ENCODE results near the gene ADK.

DNA sequence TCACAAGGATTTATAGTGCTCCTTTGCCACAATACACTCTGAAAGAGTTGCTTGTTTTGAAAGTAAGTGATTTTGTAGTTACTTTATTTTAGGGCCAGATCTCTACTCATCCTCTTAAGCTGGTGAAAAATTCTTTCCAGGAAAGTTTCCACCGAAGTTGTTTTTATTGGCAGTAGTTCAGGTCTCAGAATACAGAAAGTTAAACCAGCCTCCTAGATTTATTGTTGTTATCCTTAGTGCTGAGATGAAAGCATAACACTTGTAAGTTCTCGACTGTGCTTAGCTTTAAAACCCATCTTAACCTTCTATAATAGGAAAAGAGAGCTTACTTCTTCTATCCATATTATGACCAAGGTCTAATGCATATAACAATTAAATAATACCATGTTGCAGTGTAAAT is 5.9 kb upstream of the ADK start:
- TF ChIP-seq, protein P1, sequence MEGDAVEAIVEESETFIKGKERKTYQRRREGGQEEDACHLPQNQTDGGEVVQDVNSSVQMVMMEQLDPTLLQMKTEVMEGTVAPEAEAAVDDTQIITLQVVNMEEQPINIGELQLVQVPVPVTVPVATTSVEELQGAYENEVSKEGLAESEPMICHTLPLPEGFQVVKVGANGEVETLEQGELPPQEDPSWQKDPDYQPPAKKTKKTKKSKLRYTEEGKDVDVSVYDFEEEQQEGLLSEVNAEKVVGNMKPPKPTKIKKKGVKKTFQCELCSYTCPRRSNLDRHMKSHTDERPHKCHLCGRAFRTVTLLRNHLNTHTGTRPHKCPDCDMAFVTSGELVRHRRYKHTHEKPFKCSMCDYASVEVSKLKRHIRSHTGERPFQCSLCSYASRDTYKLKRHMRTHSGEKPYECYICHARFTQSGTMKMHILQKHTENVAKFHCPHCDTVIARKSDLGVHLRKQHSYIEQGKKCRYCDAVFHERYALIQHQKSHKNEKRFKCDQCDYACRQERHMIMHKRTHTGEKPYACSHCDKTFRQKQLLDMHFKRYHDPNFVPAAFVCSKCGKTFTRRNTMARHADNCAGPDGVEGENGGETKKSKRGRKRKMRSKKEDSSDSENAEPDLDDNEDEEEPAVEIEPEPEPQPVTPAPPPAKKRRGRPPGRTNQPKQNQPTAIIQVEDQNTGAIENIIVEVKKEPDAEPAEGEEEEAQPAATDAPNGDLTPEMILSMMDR (IDR thresholded peaks at IDR 0.05 in 4 of 5, conservative IDR thresholded peaks at IDR 0.05 in 1 of 5): no peak
- TF ChIP-seq POLR2A (IDR thresholded peaks at IDR 0.05): no peak
